GM13976 (cell line): ENCODE data around the gene EIF3L.

Experiments used
- DNase-seq: peaks from one replicate; pipeline ENCODE4 v3.0.0; 2012; ENCODE audit warnings: low spot score
- in situ Hi-C: fragments of 300-500 bp; cut with MboI; formaldehyde crosslinking; loops from one replicate; pipeline ENCODE4 v1.12.0; 2022; ENCODE audit warnings: low sequenced_read_pairs, mixed read lengths, inconsistent platforms; ENCODE audit not compliant: unreplicated experiment
- TF ChIP-seq, protein P1 (sequence below): IDR thresholded peaks from 2 replicates; pipeline ENCODE4 v1.5.1; 2012; ENCODE audit warnings: borderline replicate concordance, mild to moderate bottlenecking; ENCODE audit not compliant: insufficient read depth; ENCODE audit errors: extremely low read depth, missing control alignments, control extremely low read depth

The EIF3L gene

DNA sequence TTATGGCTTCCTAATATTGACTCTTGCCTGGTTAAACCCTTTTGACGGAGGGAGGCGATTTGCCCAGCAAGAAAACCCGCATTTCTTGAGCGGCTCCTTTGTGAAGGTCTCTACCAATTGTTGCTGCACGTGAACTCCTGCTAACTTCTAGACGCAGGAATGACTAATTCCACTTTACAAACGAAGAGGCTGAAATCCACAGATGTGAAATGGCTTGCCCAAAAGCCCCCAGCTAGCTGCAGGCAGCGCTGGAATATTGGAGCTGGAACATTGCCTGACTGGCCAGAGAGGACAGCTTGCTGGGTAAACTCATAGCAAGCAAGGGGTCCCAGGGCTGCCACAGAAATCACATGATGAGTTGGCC is 40.9 kb upstream of the EIF3L start:
- no peak for DNase-seq
- in situ Hi-C loops, result no loop called here
- TF ChIP-seq, protein P1, sequence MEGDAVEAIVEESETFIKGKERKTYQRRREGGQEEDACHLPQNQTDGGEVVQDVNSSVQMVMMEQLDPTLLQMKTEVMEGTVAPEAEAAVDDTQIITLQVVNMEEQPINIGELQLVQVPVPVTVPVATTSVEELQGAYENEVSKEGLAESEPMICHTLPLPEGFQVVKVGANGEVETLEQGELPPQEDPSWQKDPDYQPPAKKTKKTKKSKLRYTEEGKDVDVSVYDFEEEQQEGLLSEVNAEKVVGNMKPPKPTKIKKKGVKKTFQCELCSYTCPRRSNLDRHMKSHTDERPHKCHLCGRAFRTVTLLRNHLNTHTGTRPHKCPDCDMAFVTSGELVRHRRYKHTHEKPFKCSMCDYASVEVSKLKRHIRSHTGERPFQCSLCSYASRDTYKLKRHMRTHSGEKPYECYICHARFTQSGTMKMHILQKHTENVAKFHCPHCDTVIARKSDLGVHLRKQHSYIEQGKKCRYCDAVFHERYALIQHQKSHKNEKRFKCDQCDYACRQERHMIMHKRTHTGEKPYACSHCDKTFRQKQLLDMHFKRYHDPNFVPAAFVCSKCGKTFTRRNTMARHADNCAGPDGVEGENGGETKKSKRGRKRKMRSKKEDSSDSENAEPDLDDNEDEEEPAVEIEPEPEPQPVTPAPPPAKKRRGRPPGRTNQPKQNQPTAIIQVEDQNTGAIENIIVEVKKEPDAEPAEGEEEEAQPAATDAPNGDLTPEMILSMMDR, result no peak

DNA sequence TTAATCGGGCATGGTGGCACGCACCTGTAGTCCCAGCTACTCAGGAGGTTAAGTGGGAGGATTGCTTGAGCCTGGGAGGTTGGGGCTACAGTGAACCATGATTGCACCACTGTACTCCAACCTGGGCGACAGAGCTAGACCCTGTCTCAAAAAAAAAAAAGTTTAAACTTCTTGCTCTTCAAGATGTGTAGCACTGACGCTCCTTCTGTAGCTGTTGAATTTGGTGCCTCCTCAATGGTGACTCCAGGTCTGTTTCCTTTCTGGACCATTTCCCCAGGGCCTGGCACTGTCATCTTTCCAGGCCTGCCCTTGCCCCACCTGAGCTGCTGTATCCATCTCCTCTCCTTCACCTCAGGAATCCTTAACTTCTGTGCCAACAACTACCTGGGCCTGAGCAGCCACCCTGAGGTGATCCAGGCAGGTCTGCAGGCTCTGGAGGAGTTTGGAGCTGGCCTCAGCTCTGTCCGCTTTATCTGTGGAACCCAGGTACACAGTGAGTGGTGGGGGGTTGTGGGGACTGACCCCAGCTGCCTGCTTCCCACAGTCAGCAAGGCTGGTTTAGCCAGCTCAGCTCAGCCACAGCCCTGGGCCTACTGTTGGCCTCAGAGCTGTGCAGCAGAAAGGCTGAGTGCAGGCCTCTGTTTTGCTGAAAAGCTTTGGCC is 39.4 kb upstream of the EIF3L start:
- in situ Hi-C loops, result loop anchor here (10.0 kb wide), 1 partner anchor 155 kb away; no protein-coding TSS in a partner anchor
- TF ChIP-seq, protein P1, result no peak
- DNase-seq, result no peak

DNA sequence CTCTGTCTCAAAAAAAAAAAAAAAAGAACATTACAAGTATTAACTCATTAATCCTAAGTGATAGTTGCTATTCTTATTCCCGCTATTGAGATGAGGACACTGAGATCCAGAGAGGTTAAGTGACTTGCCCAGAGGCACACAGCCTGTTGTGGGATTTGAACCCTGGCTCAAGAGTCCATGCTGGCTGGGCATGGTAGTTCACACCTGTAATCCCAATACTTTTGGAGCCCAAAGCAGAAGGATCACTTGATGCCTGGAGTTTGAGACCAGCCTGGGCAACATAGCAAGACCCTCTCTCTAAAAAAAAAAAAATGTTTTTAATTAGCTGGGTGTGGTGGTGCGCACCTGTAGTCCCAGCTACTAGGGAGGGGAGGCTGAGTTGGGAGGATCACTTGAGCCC is 37.4 kb upstream of the EIF3L start:
- in situ Hi-C loops, result loop anchor here (10.0 kb wide), 1 partner anchor 153 kb away; no protein-coding TSS in a partner anchor
- no peak for DNase-seq
- TF ChIP-seq, protein P1, result no peak

DNA sequence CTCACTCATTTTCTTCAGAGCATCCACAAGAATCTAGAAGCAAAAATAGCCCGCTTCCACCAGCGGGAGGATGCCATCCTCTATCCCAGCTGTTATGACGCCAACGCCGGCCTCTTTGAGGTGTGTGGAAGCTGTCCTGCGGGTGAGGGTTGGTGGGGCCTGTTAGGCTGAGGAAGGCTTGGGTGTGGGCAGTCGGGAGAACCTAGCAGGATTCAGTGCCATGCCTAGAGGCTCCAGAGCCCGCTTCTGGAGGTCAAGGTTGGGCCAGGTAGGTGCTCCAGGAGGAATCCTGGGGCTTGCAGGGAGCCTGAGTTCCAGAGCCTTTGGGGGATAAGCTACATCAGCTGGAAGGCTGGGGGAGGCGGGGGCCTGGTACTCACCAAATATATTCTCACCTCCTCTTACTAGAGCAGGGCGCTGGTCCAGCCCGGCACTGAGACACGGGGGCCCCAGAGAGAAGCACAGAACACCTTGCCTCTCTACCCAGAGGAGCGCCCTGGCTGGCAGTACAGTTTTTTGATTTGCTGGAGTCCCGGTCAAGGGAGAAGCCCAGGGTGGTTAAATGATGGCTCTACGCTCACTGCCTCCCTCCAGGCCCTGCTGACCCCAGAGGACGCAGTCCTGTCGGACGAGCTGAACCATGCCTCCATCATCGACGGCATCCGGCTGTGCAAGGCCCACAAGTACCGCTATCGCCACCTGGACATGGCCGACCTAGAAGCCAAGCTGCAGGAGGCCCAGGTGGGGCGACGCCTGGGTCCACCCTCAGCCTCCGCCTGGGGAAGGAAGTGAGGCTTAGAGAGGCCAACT is 36.1 kb upstream of the EIF3L start:
- in situ Hi-C loops, result loop anchor here (10.0 kb wide), 1 partner anchor 152 kb away; no protein-coding TSS in a partner anchor
- TF ChIP-seq, protein P1, result no peak

DNA sequence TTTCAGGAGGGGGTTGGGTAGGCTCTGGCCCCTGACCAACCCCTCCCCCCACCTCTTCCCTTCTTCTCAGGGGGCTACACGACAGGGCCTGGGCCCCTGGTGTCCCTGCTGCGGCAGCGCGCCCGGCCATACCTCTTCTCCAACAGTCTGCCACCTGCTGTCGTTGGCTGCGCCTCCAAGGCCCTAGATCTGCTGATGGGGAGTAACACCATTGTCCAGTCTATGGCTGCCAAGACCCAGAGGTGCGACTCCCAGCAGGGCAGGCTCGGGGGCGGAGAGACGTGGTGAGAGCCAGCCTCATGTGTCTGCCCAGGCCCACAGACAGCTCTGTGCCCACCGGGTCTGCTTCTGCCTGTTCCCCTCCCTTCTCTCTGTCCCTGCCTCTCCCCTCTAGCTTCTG is 33.6 kb upstream of the EIF3L start:
- in situ Hi-C loops, result loop anchor here (10.0 kb wide), 1 partner anchor 149 kb away; no protein-coding TSS in a partner anchor
- no peak for DNase-seq

More for the DNA sequence above, 36.1 kb upstream of the EIF3L start:
- no peak for DNase-seq

DNA sequence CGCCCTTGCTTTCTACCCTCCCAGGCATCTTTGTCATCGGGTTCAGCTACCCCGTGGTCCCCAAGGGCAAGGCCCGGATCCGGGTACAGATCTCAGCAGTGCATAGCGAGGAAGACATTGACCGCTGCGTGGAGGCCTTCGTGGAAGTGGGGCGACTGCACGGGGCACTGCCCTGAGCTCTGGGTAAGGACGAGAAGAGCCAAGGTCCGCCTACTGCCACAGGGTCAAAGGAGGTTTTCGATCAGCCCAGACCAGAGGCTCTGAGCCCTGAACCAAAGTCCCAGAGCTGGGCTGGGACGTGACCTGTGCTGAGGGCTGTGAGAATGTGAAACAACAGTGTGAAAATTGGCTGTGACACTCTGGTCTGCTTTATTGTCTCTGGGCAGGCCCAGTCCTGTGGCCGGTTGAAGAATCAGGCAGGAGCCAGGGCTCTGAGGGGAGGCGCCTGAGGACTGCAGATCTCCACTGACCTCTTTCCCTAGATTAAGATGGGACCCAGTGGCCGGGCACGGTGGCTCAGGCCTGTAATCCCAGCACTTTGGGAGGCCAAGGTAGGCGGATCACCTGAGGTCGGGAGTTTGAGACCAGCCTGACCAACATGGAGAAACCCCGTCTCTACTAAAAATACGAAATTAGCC is 32.6 kb upstream of the EIF3L start:
- TF ChIP-seq, protein P1, result no peak
- in situ Hi-C loops, result loop anchor here (10.0 kb wide), 1 partner anchor 148 kb away; no protein-coding TSS in a partner anchor
- no peak for DNase-seq

More for the DNA sequence above, 33.6 kb upstream of the EIF3L start:
- TF ChIP-seq, protein P1, result no peak
